Natural killer cell (primary cell): Measurements from ENCODE around the gene WBP2. TPM values are rescaled to one million over a fixed set of nuclear protein-coding genes. Genes with fewer than 3 reads are reported as not detected.
"Not testable (repeated sequence)": the region's sequence is repeated elsewhere in the genome, so short reads cannot be mapped to it uniquely, and the experiment has no call there.

ENCODE experiments used
- ATAC-seq, 3 donors: fragments of 150-1000 bp in 2 of 3; fragments of 200-7000 bp in 1 of 3; cut with Tn5 transposase; 1 replicate in 1 of 3; 2 replicates in 2 of 3; pipeline ENCODE4 v1.10.0; 2021; ENCODE audit warnings: mild to moderate bottlenecking in 2 of 3, moderate library complexity in 2 of 3
- DNase-seq, 2 donors: peaks; one replicate each; pipeline versions ENCODE4 v3.0.0 to v3.0.0-alpha.2; 2013 to 2021; ENCODE audit warnings: mixed read lengths in 1 of 2
- H3K27ac ChIP-seq: one replicate; pipeline ENCODE4 v1.5.1; 2013; ENCODE audit warnings: mild to moderate bottlenecking, low read length
- H3K27me3 ChIP-seq: one replicate; pipeline ENCODE4 v1.6.1; 2013; ENCODE audit warnings: low read length; ENCODE audit not compliant: control insufficient read depth, insufficient read depth
- H3K36me3 ChIP-seq: one replicate; pipeline ENCODE4 v1.6.1; 2013; ENCODE audit warnings: low read length; ENCODE audit not compliant: control insufficient read depth, insufficient read depth
- H3K4me1 ChIP-seq: one replicate; pipeline ENCODE4 v1.6.1; 2013; ENCODE audit warnings: low read length; ENCODE audit not compliant: control insufficient read depth, insufficient read depth
- H3K4me3 ChIP-seq: one replicate; pipeline ENCODE4 v1.5.1; 2013; ENCODE audit warnings: low read length
- H3K9me3 ChIP-seq: one replicate; pipeline ENCODE4 v1.6.1; 2013; ENCODE audit warnings: low read length; ENCODE audit not compliant: control insufficient read depth, insufficient read depth
- H3K27ac Mint-ChIP-seq, 2 donors: one replicate each; pipeline ENCODE4 v1.8.0; 2022; ENCODE audit warnings: mild to moderate bottlenecking in 2 of 2, mixed read lengths in 2 of 2, moderate library complexity in 1 of 2
- H3K27me3 Mint-ChIP-seq, 2 donors: one replicate each; pipeline ENCODE4 v1.8.0; 2022; ENCODE audit warnings: low read depth in 2 of 2, mixed read lengths in 2 of 2
- H3K36me3 Mint-ChIP-seq: one replicate; pipeline ENCODE4 v1.8.0; 2022; ENCODE audit warnings: mixed read lengths
- H3K4me1 Mint-ChIP-seq, 2 donors: one replicate each; pipeline ENCODE4 v1.8.0; 2022; ENCODE audit warnings: mixed read lengths in 2 of 2
- H3K4me3 Mint-ChIP-seq: one replicate; pipeline ENCODE4 v1.8.0; 2022; ENCODE audit warnings: mild to moderate bottlenecking, moderate library complexity, mixed read lengths
- H3K9me3 Mint-ChIP-seq, 2 donors: one replicate each; pipeline ENCODE4 v1.8.0; 2022; ENCODE audit warnings: mixed read lengths in 2 of 2
- WGBS: methylation state at CpG from one replicate; pipeline ENCODE4 v1.1.7; 2013; ENCODE audit warnings: missing lambda C conversion rate; ENCODE audit not compliant: insufficient coverage; 5-methylcytosine and 5-hydroxymethylcytosine counted together
- intact Hi-C: fragments of 100-400 bp; cut with micrococcal nuclease; formaldehyde crosslinking; loops from one replicate; pipeline ENCODE4 v1.14.2; 2022
- total RNA-seq, 4 donors: library from RNA; stranded (reverse); fragments of 120-200 nt in 1 of 4; gene quantifications; one replicate each; pipeline versions ENCODE4 v1.2.3 to v1.2.4, GENCODE V29; 2013 to 2022
- TF ChIP-seq, protein P1 (sequence below): fragments of 200-600 bp; IDR thresholded peaks from one replicate; pipeline ENCODE4 v1.8.0; 2022; ENCODE audit warnings: antibody characterized with exemption

WBP2 gene
- total RNA-seq, 3 donors from 2014 or later (not counting 1 experiment from before 2014, with no cell fraction given), result 81.1 to 106 (median 95.2) TPM

DNA sequence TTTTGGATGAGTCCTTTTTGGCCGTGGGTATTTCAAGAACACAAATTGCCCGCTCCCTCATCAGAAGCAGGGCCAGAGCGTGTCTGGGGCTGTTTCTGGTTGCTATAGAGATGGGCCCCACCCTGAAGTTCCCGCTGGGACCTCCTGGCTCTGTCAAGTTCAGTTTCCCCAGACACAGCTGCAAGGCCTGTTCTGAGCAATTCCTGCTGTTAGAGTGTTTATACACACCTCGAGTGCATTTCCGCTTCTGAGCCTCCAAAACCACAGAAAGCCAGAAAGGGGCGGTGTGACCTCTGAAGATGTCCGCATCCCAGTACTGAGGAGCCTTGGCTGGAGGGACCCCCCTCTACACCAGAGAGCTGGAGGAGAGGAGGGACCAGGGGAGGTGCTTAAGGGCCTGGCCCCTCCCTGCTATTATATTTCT, 9.3 kb upstream of the WBP2 start:
- no peak overlapping the region for H3K4me3 ChIP-seq
- intact Hi-C loops, result loop anchor here (1.0 kb wide), 1 partner anchor 9 kb away; the partner anchor contains the start of gene WBP2
- DNase-seq (peak; percentile 49 to 74), ATAC-seq (peak; percentile 73 to 83 (median 73))
- TF ChIP-seq, protein P1, sequence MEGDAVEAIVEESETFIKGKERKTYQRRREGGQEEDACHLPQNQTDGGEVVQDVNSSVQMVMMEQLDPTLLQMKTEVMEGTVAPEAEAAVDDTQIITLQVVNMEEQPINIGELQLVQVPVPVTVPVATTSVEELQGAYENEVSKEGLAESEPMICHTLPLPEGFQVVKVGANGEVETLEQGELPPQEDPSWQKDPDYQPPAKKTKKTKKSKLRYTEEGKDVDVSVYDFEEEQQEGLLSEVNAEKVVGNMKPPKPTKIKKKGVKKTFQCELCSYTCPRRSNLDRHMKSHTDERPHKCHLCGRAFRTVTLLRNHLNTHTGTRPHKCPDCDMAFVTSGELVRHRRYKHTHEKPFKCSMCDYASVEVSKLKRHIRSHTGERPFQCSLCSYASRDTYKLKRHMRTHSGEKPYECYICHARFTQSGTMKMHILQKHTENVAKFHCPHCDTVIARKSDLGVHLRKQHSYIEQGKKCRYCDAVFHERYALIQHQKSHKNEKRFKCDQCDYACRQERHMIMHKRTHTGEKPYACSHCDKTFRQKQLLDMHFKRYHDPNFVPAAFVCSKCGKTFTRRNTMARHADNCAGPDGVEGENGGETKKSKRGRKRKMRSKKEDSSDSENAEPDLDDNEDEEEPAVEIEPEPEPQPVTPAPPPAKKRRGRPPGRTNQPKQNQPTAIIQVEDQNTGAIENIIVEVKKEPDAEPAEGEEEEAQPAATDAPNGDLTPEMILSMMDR, result no peak
- peak overlapping the region; percentile 80 for H3K4me3 Mint-ChIP-seq
- no peaks in the 10 kb centered on the region for H3K27me3 Mint-ChIP-seq
- H3K4me1 ChIP-seq, result peaks cover 32% of the 10 kb centered on the region
- H3K4me1 Mint-ChIP-seq, result peaks cover 16 to 18% of the 10 kb centered on the region in 2 donors
- H3K36me3 ChIP-seq, result no peaks in the 10 kb centered on the region
- peak overlapping the region; percentile 84 for H3K27ac ChIP-seq
- no peaks in the 10 kb centered on the region for H3K27me3 ChIP-seq
- no peaks in the 10 kb centered on the region for H3K36me3 Mint-ChIP-seq
- H3K9me3 ChIP-seq, result no peaks in the 10 kb centered on the region
- H3K27ac Mint-ChIP-seq, result peak overlapping the region; percentile 83 to 93
- 4% methylated on average over 8 of the region's 8 CpGs for WGBS
- H3K9me3 Mint-ChIP-seq, result no peaks in the 10 kb centered on the region

DNA sequence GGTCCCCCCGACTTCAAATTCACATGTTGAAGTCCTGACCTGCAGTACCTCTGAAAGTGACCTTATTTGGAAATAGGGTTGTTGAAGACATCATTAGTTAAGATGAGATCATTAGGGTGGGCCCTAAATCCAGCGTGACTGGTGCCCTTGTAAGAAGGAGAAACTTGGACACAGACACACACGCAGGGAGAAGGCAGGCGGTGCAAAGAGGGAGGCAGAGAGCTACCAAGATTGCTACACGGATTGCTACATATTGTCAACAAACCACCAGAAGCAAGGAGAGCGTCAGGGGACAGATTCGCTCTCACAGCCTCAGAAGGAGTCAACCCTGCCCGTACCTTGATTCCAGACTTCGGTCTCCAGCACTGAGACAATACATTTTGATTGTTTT, 6.8 kb upstream of the WBP2 start:
- Mint-ChIP-seq H3K4me3 (no peak overlapping the region), H3K36me3 (no peaks in the 10 kb centered on the region), H3K27me3 (no peaks in the 10 kb centered on the region), H3K27ac (no peak overlapping the region), H3K9me3 (no peaks in the 10 kb centered on the region), H3K4me1 (peaks cover 16 to 33% of the 10 kb centered on the region in 2 donors)
- intact Hi-C loops, result no loop called here
- H3K4me3 ChIP-seq, result no peak overlapping the region
- no peaks in the 10 kb centered on the region for H3K9me3 ChIP-seq
- peaks cover 51% of the 10 kb centered on the region for H3K4me1 ChIP-seq
- no peak for DNase-seq
- WGBS, result 95% methylated on average over 9 of the region's 9 CpGs
- ATAC-seq, result no peak
- H3K27me3 ChIP-seq, result no peaks in the 10 kb centered on the region
- TF ChIP-seq, protein P1, result no peak
- H3K27ac ChIP-seq, result no peak overlapping the region
- H3K36me3 ChIP-seq, result no peaks in the 10 kb centered on the region

DNA sequence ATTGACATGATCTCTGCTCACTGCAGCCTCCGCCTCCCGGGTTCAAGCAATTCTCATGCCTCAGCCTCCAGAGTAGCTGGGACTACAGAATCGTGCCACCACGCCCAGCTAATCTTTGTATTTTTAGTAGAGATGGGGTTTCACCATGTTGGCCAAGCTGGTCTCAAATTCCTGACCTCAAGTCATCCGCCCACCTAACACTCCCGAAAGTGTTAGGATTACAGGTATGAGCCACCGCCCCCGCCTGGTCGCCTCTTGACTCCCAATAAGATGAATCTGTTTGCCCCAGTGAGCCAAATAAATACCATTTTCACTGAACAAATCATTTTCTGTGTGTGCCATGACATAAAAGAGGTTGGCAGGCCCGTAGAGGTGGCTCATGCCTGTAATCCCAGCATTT, 4.2 kb upstream of the WBP2 start:
- DNase-seq, H3K9me3 Mint-ChIP-seq, H3K27me3 ChIP-seq, ATAC-seq, H3K36me3 Mint-ChIP-seq, H3K4me3 Mint-ChIP-seq, H3K4me3 ChIP-seq, H3K9me3 ChIP-seq, intact Hi-C loops, H3K36me3 ChIP-seq, H3K27me3 Mint-ChIP-seq: not testable (repeated sequence)
- peaks cover 52% of the 10 kb centered on the region for H3K4me1 ChIP-seq
- H3K27ac ChIP-seq, result peak overlapping the region; percentile 67
- H3K27ac Mint-ChIP-seq, result peak overlapping the region in 1 of 2 donors; percentile 70
- 94% methylated on average over 10 of the region's 10 CpGs for WGBS
- H3K4me1 Mint-ChIP-seq, result peaks cover 11 to 27% of the 10 kb centered on the region in 2 donors

DNA sequence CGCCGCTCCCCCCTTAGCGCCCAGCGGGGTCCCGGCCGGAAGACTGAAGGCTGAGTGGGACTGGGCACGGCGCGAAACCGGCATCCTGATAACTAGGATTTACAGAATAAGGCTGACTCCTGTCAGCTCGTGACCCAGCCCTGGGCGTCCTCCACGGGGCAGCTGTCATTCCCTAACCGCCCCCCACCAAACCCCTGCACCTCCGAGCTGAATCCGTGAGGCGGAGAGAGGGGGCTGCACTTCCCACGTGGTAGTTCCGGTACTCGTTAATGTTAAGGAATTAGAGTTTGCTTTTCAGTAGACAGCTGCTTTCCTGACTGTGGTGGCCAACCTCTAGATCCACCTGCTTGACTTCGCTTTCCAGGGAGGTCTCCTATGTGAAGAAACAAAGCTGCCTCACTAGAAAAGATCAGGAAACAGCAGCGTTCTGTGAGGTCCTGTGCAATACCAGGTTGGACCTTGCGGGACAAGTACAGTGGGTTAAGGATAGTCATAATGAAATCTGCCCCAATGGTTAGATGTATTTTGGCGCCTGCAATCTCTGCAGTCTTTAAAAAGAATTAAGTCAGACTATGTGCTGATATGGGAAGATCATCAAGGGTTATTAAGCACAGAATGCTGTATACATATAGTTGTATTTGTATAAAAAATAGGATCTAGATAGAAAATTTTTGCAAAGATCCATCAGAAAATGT, 1.1 kb upstream of the WBP2 start:
- no peaks in the 10 kb centered on the region for H3K27me3 Mint-ChIP-seq
- peak overlapping the region; percentile 96 for H3K27ac ChIP-seq
- H3K9me3 Mint-ChIP-seq, result no peaks in the 10 kb centered on the region
- TF ChIP-seq, protein P1, result no peak
- peaks cover 4% of the 10 kb centered on the region for H3K36me3 ChIP-seq
- peaks cover 7 to 27% of the 10 kb centered on the region in 2 donors for H3K4me1 Mint-ChIP-seq
- intact Hi-C loops, result no loop called here
- no peak overlapping the region for H3K27ac Mint-ChIP-seq
- peaks cover 45% of the 10 kb centered on the region for H3K4me1 ChIP-seq
- no peaks in the 10 kb centered on the region for H3K9me3 ChIP-seq
- peak overlapping the region; percentile 96 for H3K4me3 ChIP-seq
- H3K36me3 Mint-ChIP-seq, result no peaks in the 10 kb centered on the region
- no peaks in the 10 kb centered on the region for H3K27me3 ChIP-seq
- no peak for DNase-seq
- 1% methylated on average over 24 of the region's 24 CpGs for WGBS
- no peak overlapping the region for H3K4me3 Mint-ChIP-seq
- ATAC-seq, result peak in 1 of 3 donors; percentile 14
